ENCODE data around the gene SIGLEC14.
"Not testable (repeated sequence)": the region's sequence is repeated elsewhere in the genome, so short reads cannot be mapped to it uniquely, and the experiment has no call there.

SIGLEC14 gene

DNA sequence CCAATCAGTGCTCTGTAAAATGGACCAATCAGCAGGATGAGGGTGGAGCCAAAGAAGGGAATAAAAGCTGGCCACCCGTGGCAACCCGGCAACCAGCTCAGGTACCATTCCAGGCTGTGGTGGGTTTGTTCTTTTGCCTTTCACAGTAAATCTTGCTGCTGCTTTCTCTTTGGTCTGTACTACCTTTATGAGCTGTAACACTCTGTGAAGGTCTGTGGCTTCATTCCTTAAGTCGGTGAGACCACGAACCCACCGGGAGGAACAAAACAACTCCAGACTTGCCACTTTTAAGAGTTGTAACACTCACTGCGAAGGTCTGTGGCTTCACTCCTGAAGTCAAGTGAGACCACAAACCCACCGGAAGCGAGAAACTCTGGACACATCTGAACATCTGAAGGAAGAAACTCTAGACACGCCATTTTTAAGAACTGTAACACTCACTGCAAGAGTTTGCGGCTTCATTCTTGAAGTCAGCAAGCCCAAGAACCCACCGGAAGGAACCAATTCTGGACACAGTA, 30.0 kb upstream of the SIGLEC14 start:
- in situ Hi-C loops (cut with HindIII; ENCODE audit: low sequenced_read_pairs): no loop called here

DNA sequence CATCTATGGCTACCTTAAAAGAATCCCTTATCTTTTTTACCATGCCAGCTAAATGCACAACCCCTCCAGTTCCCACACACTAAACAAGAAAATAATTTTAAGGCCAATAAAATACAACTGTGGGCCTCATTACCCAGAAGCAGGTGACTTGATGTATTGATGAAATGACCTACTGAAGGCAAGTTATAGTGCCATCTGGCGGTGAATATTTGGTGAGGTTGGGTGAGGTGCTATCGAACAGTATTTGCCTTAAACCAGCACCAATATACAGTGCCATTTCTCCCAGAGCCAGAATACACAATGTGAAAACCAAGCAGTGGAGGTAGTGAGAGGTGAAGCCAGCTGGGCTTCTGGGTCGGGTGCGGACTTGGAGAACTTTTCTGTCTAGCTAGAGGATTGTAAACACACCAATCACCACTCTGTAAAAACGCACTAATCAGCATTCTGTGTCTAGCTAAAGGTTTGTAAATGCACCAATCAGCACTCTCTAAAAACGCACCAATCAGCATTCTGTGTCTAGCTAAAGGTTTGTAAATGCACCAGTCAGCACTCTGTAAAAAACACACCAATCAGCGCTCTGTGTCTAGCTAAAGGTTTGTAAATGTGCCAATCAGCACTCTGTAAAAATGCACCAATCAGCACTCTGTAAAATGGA, 29.4 kb upstream of the SIGLEC14 start:
- in situ Hi-C loops (cut with HindIII; ENCODE audit: low sequenced_read_pairs): not testable (repeated sequence)

DNA sequence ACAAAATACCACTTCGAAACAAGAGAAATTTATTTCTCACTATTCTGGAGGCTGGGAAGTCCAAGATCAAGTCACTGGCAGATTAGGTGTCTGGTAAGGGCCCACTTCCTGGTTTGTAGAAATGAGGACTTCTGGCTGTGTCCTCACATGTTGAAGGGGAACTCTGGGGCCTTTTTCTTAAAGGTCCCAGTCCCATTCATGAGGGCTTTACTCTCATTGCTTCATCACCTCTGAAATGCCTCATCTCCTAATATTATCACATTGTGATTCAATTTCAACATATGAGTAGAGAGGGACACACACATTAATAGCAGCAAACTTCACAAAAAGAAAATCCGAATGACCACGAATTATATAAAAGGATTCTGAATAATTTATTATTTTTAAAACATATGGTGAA, 21.6 kb upstream of the SIGLEC14 start:
- in situ Hi-C loops (cut with HindIII; ENCODE audit: low sequenced_read_pairs): no loop called here

DNA sequence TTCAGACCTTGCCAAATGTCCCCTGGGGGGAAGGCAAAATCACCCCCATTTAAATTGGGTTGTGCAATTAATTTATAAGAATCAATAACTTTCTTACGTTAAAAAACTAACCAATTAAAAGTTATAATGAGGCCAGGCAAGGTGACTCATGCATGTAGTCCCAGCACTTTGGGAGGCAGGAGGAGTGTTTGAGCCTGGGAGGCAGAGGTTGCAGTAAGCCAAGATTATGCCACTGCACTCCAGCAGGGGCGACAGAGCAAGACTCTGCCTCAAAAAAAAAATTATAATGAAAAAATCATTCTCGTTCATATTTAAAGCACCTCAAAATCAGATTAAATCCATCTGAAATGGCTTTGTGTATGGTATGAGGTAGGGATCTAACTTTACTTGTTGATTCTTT, 18.4 kb upstream of the SIGLEC14 start:
- in situ Hi-C loops (cut with HindIII; ENCODE audit: low sequenced_read_pairs): no loop called here

DNA sequence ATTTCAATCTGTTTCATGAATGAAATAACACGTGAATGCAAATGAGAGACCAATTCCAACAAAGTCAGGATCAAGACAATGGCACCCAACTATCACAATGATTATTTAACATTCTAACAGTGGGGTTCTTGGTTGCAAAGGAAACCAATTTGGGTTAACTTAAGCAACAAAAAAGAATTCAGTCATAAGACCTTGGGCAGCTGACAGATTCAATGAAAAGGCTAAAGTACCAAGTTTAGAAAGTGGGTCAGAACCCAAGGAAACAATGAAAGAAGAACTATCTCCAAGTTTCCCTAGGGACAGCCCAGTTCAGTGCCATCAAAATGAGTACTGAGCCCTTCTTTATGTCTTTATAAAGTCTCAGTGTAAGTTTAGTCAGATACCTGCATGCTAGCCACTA, 17.5 kb upstream of the SIGLEC14 start:
- in situ Hi-C loops (cut with HindIII; ENCODE audit: low sequenced_read_pairs): no loop called here

DNA sequence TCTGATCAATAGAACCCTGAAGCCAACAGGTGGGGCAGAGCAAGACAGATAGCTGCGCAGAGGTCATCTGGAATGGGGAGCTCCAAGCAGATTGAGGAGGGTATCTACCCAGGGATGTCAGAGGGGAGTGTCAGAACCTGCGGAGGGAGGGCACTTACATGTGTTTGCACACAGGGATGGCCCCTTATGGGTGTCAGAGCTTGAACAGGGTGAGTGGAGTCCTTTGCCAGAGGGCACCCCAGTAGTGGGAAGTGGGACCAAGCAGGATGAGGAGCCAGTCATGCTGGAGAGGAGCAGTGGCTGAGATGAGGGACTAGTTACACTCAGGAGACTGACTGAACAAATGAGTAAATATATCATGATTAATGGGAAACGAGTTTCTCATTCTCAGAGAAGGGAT, 17.0 kb upstream of the SIGLEC14 start:
- in situ Hi-C loops (cut with HindIII; ENCODE audit: low sequenced_read_pairs): no loop called here

DNA sequence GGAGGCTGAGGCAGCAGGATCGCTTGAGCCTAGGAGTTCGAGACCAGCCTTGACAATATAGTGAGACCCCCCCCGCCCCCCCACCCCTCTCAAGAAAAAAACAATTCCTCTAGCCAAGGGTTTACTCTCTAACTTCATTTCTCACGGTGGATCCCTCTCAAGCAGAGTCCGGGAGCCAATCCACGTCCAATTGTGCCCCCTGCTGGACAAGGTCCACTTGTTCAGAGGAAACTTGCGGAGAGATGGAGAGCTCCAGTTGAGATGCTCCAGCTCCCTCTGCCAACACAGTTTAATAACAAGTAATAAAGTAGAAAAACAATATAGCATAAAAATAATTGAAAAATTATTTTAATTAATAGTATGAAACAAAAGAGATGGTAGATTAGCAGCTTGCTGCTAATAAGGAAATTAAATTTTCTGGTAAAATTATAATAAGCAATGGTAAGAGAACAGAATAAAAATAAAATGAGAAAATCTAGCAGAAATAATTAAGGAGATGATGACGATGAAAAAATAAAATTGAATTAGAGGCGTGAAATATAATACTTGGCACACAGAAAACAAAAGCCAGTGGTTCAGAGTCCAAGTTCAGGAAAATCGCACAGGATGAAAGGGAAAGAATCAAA, 14.5 kb upstream of the SIGLEC14 start:
- in situ Hi-C loops (cut with HindIII; ENCODE audit: low sequenced_read_pairs): no loop called here

DNA sequence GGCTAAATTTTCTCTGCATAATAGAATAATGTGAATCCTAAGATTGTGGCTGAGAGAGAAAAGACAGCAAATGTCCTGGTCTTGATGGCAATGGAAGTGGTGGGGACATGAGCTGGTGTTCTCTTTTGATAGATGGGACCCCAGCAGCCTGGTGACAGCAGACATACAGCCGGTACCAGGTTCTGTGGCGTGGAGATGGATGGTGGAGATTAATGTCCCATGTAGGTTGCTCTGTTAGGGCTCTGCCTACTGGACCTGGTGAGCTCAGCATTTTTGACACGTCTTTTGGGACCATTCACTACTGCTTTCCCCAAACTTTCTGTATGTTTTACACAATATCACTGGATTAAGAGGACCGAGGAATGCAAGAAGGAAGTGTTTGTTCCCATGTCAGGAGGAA, 8.2 kb upstream of the SIGLEC14 start:
- in situ Hi-C loops (cut with HindIII; ENCODE audit: low sequenced_read_pairs): no loop called here

DNA sequence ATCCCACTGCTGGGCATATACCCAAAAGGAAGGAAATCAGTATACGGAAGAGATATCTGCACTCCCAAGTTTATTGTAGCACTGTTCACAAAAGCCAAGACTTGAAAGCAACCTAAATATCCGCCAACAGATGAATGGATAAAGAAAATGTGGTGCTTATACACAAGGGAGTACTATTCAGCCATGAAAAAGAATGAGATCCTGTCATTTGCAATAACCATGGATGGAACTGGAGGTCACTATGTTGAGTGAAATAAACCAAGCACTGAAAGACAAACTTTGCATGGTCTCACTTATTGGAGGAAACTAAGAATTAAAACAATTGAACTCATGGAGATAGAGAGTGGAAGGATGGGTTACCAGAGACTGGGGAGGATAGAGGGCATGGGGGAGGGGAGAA, 6.5 kb upstream of the SIGLEC14 start:
- in situ Hi-C loops (cut with HindIII; ENCODE audit: low sequenced_read_pairs): no loop called here

DNA sequence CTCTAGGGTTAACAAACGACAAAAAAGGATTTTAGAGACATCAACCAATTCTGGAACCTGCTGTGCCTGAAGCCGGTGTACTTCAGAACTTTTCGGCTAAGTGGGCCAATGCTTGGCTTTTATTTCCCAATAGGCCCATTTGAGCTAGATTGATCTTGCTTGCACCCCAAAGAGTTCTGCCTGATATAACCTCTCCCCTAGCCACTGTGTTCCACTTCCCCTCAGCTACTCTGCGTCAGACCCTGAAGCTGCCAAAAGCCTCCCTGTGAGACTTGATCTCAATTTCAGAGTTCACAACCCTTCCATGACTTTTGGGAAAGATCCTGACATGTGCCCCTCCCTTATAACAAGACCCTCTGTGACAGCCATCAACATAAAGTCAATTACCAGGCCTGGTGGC, 5.6 kb upstream of the SIGLEC14 start:
- in situ Hi-C loops (cut with HindIII; ENCODE audit: low sequenced_read_pairs): no loop called here

DNA sequence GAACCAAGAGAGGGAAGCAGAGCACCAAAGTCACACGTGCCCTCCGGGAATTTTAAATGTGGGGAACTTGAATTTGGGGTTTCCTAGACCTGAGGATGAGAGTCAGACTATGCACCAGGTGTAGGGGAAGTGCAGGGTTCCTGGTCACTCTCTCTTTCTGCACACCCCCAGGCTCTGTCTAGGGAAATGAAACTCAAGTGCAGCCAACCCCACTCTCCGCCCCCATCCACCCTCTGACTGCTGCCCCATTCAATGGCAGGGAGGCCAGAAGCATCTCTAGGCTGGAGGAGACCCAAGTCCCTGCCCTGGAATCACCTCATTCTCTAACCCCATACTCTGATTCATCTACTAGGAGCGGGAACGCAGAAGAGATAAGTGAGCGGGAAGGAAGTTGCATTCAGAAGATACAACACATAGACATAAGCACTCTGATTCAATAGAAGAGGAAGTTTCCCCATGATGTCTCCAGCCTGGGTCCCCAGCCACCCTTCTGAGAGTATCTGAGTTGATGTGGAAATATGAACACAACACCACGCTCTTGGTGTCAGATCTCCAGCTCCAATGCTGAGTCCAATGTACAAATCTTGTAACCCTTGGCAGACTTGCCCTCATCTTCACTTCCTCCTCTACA, 4.7 kb upstream of the SIGLEC14 start:
- in situ Hi-C loops (cut with HindIII; ENCODE audit: low sequenced_read_pairs): no loop called here

DNA sequence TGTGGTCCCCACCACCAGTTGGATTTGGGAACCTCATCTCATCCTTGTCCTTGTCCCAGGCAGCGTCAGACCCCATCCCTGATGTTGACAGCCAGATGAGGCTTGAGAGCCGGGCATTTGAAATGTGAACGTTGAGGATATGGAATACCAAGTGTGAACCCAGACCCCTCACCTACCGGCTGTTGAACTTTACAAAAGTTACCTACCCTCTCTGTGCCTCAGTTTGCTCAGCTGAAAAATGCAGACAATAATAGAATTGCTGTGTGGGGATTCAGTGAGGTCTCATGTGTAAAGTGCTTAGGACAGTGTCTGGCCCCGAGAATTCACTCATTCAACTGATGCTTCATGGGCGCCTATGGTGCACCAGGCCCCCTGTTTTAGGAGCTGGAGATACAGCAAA, 693 bp upstream of the SIGLEC14 start:
- in situ Hi-C loops (cut with HindIII; ENCODE audit: low sequenced_read_pairs): loop anchor here (5.0 kb wide), 2 partner anchors 50 to 175 kb away; no protein-coding TSS in a partner anchor

DNA sequence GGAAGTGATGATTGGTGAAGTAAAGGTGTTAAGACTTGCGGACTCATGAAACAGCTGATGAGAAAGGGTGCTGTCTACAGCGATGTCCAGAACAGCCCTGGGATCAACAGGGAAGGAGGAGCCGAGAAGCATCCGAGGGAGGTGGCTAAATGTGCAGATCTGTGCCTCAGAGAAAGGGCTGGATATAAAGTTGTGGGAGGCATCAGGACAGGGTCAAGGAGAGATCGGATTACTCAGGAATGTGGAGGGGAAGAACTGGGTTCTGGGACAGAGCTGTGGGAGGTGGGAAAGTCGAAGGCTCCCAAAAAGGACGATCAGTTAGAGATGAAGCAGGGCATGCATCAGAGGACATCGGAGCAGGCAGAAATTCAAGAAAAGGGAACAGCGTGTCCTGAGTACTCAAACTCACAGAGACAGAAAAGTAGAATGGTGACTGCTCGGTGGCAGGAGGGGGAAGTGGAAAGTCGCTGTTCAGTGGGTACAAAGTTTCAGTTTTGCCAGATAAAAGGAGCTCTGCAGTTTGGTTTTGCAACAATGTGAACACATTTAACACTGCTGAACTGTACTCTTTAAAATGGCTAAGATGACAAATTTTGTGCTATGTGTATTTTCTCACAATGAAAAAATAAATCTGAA, 1.9 kb downstream of the SIGLEC14 start:
- in situ Hi-C loops (cut with HindIII; ENCODE audit: low sequenced_read_pairs): loop anchor here (5.0 kb wide), 2 partner anchors 47 to 172 kb away; no protein-coding TSS in a partner anchor

DNA sequence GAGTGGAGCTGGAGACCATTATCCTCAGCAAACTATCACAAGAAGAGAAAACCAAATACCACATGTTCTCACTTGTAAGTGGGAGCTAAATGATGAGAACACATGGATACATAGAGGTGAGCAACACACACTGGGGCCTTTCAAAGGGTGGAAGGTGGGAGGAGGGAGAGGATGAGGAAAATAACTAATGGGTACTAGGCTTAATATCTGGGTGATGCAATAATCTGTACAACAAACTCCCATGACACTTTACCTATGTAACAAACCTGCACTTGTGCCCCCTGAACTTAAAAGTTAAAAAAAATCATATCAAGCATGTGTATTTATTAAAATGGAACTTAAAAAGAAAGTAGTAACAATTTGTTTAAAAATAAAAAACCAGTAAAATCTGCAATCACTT, 5.0 kb downstream of the SIGLEC14 start:
- in situ Hi-C loops (cut with HindIII; ENCODE audit: low sequenced_read_pairs): no loop called here

DNA sequence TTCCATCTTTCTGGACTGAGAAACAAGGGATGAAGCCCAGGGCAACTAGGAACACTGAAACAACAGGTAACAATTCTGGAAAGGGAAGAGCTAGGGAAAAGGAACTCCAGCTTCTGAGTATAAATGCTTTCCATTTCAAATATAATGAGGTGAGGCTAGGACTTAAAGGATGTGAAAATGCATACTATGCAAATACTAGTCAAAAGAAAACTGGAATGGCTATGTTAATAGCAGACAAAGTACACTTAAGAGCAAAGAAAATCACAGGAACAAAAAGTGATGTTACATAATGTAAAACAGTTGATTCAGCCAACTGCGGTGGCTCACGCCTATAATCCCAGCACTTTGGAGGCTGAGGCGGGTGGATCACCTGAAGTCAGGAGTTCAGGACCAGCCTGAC, 6.2 kb downstream of the SIGLEC14 start:
- in situ Hi-C loops (cut with HindIII; ENCODE audit: low sequenced_read_pairs): no loop called here

DNA sequence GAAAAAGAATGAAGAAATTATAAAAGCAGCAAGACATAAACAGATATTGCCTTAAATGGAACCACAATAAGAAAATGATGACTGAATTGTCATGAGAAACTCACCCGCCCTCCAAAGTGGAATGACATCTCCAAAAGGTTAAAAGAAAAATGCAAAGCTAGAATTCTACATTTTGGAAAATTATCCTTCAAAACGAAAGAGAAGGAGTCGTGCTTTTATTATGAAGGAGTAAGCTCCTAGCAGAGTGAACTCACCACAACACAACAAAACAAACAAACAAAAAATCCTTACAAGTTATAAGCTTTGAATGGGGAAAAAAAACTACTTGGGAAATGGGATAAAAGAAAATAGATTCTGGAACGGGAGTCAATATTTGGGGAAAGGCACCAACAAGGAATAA, 6.7 kb downstream of the SIGLEC14 start:
- in situ Hi-C loops (cut with HindIII; ENCODE audit: low sequenced_read_pairs): no loop called here

DNA sequence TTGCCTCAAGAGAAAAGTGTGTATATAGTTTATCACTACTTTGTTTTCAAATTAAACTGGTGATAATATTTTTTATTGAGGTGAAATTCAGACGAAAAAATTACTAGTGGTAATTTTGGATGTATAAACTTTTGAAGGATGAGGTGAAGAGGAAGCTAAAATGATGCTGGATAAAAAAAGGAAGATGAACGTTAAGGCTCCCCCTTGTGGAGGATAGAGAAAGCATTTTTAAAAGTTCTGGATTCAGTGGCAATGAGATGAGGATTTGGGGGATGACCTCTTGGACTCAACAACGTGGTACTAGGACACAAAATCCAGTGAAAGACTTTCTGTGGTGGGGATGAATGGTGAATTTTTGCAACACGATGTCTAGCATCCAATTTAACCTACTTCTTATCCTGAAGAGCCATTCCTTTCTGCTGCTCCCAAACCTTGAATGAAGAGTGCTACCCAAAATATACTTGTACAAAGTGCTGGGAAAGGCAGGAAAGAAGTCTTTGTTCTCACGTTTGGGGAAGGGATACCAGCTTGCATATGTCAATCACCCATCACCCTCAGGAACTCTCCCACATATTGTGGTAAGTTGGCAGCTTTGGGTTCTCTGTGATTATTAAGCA, 9.2 kb downstream of the SIGLEC14 start:
- in situ Hi-C loops (cut with HindIII; ENCODE audit: low sequenced_read_pairs): no loop called here

DNA sequence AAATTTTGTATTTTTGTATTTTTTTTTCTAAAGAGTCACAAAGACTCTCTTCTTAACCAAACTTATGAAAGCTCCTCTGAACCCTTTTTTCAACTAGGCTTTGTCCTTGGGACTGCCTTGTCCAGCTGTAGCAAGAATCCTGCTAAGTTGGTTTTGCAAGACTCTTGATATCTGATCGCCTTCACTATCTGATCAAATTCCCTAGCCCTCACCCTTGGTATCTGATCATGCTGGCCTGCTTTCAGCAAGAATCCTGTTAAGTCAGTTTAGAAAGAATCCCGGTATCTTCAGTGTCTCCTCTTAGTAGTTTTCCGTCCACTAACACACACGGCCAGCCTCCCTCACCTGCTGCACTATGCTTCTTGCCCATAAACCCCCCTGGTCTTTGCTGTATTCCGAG, 14.5 kb downstream of the SIGLEC14 start:
- in situ Hi-C loops (cut with HindIII; ENCODE audit: low sequenced_read_pairs): no loop called here

DNA sequence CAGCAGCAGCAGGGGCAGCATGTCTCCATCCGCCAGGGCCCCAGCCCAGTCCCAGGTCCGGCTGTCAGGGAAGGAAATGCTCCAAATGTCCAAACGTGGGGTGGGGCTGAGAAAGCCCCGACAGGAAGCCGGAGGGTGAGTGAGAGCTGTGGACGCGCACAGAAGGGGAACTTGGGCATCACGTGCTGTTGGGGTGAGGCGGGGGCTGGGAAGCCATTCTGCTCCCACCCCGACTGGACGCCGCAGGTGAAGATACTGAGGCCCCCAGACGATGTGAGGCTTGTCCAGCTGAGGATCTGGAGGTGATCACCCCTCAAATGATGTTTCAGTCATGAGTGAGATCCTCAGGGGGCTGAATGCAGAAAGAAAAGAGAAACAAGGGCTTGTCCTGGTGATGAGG, 16.3 kb downstream of the SIGLEC14 start, which contains the start of gene SIGLEC5:
Gene SIGLEC5, minus strand, starts transcription at position 87 of the 400 bp plus-strand sequence. Its CDS starts 66 bp downstream, at position 21.
- in situ Hi-C loops (cut with HindIII; ENCODE audit: low sequenced_read_pairs): not testable (repeated sequence)

DNA sequence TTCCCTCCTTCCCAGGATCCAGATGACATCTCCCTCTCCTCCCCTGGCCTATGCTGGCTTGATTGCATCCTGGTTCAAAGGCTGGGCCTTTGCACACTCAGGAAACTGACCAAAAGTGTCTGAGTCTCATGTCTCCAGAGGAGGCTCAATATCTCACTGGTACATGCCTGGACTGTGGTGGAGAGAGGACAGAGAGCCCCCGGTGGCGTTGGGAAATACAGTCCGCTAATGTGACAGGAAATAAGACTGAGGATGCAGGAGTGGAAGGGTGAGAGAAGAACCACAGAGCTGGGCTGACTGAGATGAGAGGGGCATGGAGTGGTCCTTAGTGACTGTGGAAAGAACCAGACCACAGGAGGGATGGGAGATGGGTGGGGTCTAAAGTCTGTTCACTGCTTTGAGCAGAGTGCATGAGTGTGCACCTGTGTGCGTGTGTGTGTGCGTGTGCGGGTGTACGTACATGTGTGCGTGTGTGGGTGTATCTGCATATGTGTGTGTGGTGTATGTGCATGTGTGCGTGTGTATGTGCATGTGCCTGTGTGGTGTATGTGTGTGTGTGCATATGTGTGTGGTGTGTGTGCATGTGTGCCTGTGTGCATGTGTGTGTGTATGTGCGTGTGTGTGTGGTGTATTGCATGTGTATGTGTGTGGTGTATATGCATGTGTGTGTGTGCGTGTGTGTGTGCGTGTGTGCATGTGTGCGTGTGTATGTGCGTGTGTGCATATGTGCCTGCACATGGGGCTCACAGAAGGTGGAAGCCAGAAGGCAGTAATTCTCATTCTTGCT, 18.3 kb downstream of the SIGLEC14 start:
- in situ Hi-C loops (cut with HindIII; ENCODE audit: low sequenced_read_pairs): no loop called here
